Epithelial cell of esophagus (primary cell): ENCODE measurements around the gene SRSF9.
"Not testable (repeated sequence)": the region's sequence is repeated elsewhere in the genome, so short reads cannot be mapped to it uniquely, and the experiment has no call there.

Experiments used
- DNase-seq: peaks from one replicate; pipeline ENCODE4 v3.0.0; 2010; ENCODE audit warnings: low read depth
- H3K4me3 ChIP-seq: 2 replicates; pipeline ENCODE4 v1.5.1; 2011; ENCODE audit warnings: mild to moderate bottlenecking, low read length, control low read depth
- CTCF ChIP-seq: IDR thresholded peaks from 2 replicates; pipeline ENCODE4 v1.5.1; 2011; ENCODE audit warnings: low read depth, mild to moderate bottlenecking, low read length, control low read depth, inconsistent platforms; ENCODE audit not compliant: insufficient read depth; ENCODE audit errors: missing control alignments

SRSF9 gene

GRCh38 chr12:120490833-120491512 lies 21.4 kb upstream of the SRSF9 start:
- DNase-seq = no peak
- no peak overlapping the region for H3K4me3 ChIP-seq
- no peak for TF ChIP-seq CTCF

GRCh38 chr12:120490325-120490724 lies 20.8 kb upstream of the SRSF9 start:
- no peak for TF ChIP-seq CTCF
- DNase-seq = no peak
- H3K4me3 ChIP-seq = no peak overlapping the region

GRCh38 chr12:120489018-120489417 lies 19.5 kb upstream of the SRSF9 start:
- TF ChIP-seq CTCF = no peak
- DNase-seq = no peak
- no peak overlapping the region for H3K4me3 ChIP-seq

- no peak overlapping the region for H3K4me3 ChIP-seq
- TF ChIP-seq CTCF = no peak
- DNase-seq = no peak
Measured at GRCh38 chr12:120488057-120488640, 18.6 kb upstream of the SRSF9 start.

GRCh38 chr12:120487552-120487951 lies 18.0 kb upstream of the SRSF9 start:
- DNase-seq, H3K4me3 ChIP-seq: not testable (repeated sequence)

GRCh38 chr12:120485961-120486881 lies 16.7 kb upstream of the SRSF9 start:
- no peak for TF ChIP-seq CTCF
- no peak for DNase-seq
- H3K4me3 ChIP-seq = no peak overlapping the region

- DNase-seq = no peak
- no peak overlapping the region for H3K4me3 ChIP-seq
- TF ChIP-seq CTCF = no peak
Measured at GRCh38 chr12:120483621-120484020, 14.1 kb upstream of the SRSF9 start.
